HEK293T (cell line): ENCODE results near the gene SIGLEC11.

Experiments used
- BHLHE40 ChIP-seq: fragments of 450-650 bp; IDR thresholded peaks from 2 replicates; pipeline ENCODE4 v1.6.1; 2016; ENCODE audit warnings: mild to moderate bottlenecking, moderate library complexity, borderline replicate concordance
- FOXA1 ChIP-seq: fragments of 450-650 bp; IDR thresholded peaks from 2 replicates; pipeline ENCODE4 v1.6.1; 2016; ENCODE audit warnings: mild to moderate bottlenecking
- HDGF ChIP-seq: fragments of 450-650 bp; IDR thresholded peaks from 2 replicates; pipeline ENCODE4 v1.6.1; 2017; ENCODE audit warnings: antibody characterized with exemption, borderline replicate concordance
- LEF1 ChIP-seq: fragments of 450-650 bp; IDR thresholded peaks from 2 replicates; pipeline ENCODE4 v1.6.1; 2017; ENCODE audit warnings: mild to moderate bottlenecking, borderline replicate concordance
- NFRKB ChIP-seq: fragments of 450-650 bp; IDR thresholded peaks from 2 replicates; pipeline ENCODE4 v1.6.1; 2016; ENCODE audit warnings: mild to moderate bottlenecking, moderate library complexity
- SUZ12 ChIP-seq: fragments of 450-650 bp; IDR thresholded peaks from 2 replicates; pipeline ENCODE4 v1.6.1; 2016; ENCODE audit warnings: mild to moderate bottlenecking
- TF ChIP-seq, protein P1 (sequence below): fragments of 450-650 bp; IDR thresholded peaks from 2 replicates; pipeline ENCODE4 v1.6.1; 2016

DNA sequence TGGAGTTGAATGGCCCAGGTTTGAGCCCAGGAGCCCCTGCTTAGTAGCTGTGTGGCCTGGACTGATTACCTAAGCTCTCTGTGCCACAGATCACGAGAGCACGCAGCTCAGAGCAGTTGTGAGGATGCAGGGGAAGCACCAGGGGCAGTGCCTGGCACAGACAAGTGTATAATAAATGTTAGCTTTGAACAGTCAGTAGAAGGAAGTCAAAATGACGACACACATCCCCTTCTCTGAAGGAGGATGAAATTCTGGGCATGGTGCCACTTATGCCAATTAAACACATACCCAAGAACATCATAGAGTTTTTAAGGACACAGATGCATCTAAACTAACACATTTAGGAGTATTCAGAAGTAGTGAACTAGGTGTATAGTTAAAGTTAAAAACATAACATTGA lies 24.9 kb upstream of the SIGLEC11 start:
- TF ChIP-seq SUZ12: no peak
- no peak for TF ChIP-seq HDGF
- TF ChIP-seq NFRKB: no peak
- TF ChIP-seq FOXA1: no peak
- TF ChIP-seq BHLHE40: no peak
- TF ChIP-seq, protein P1, sequence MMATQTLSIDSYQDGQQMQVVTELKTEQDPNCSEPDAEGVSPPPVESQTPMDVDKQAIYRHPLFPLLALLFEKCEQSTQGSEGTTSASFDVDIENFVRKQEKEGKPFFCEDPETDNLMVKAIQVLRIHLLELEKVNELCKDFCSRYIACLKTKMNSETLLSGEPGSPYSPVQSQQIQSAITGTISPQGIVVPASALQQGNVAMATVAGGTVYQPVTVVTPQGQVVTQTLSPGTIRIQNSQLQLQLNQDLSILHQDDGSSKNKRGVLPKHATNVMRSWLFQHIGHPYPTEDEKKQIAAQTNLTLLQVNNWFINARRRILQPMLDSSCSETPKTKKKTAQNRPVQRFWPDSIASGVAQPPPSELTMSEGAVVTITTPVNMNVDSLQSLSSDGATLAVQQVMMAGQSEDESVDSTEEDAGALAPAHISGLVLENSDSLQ: no peak
- TF ChIP-seq LEF1: no peak
